ENCODE measurements around the gene KRTAP17-1. TPM values are rescaled to one million over a fixed set of nuclear protein-coding genes. Genes with fewer than 3 reads are reported as not detected.

KRTAP17-1 gene
- polyA plus RNA-seq, 1 donor from 2014 or later = not detected

DNA sequence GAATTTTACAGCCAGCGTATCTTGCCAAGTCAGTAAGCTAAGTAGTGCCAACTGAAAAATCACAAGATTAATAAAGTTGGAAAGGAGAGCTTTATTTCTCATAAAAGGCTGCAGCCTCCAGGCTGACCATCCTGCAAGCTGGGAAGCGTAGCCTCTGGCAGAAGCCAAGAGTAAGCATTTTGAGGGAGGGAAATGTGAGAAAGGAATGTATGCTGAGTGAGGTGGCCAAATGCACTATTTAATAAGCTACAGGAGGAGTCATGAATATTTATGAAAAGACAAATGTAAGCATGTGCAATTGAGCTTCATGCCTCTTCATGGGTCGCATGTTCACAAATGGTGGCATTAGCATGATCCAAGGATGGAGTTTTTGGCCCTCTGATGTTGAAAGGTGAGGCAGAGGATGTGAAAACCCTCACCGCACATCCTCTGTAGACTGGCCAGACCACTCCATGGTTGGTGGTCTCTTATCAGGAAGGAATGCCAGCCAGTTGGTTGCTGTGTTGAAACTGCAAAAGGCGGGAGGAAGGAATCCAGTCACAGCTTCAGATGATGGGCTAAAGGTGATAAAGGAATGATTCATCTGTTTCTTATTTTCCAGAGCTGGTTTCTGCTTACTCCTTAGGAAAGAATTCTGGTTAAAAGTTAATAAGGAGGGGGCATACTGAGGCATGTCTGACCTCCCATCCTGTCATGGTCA lies 44.9 kb upstream of the KRTAP17-1 start:
- Histone ChIP-seq H3K27ac (ENCODE audit: low read length) (no peak overlapping the region), H4K20me1 (ENCODE audit: insufficient read depth) (no peaks in the 10 kb centered on the region), H3F3A (ENCODE audit: insufficient read depth, low read length, poor library complexity, severe bottlenecking) (no peaks in the 10 kb centered on the region), H3K36me3 (ENCODE audit: insufficient read depth, low read length) (no peaks in the 10 kb centered on the region), H3K4me3 (ENCODE audit: low read length) (no peak overlapping the region), H3K9me3 (ENCODE audit: low read length) (no peaks in the 10 kb centered on the region), H3K27me3 (ENCODE audit: insufficient read depth, low read depth, low read length) (no peaks in the 10 kb centered on the region), H2AFZ (ENCODE audit: low read depth, low read length) (no peak overlapping the region), H3K79me2 (replicated peaks; ENCODE audit: insufficient read depth, low read length) (no peaks in the 10 kb centered on the region), H3K9ac (ENCODE audit: low read length) (no peak overlapping the region), H3K4me2 (ENCODE audit: low read length) (no peak overlapping the region), H3K9me2 (ENCODE audit: insufficient read depth, low read length) (no peaks in the 10 kb centered on the region)
- TF ChIP-seq SMC3 (conservative IDR thresholded peaks at IDR 0.05; ENCODE audit: poor library complexity) (no peak), TAF1 (IDR thresholded peaks at IDR 0.05; ENCODE audit: low read depth) (no peak), MXI1 (conservative IDR thresholded peaks at IDR 0.05; ENCODE audit: poor library complexity, severe bottlenecking) (no peak), POLR2AphosphoS5 (IDR thresholded peaks at IDR 0.05) (no peak), EP300 (conservative IDR thresholded peaks at IDR 0.05; ENCODE audit: poor library complexity, severe bottlenecking) (no peak), RAD21 (conservative IDR thresholded peaks at IDR 0.05) (no peak), EZH2 (IDR thresholded peaks at IDR 0.05; ENCODE audit: borderline replicate concordance, insufficient read depth, low read length, poor library complexity, severe bottlenecking) (no peak)
- TF ChIP-seq, protein P1, sequence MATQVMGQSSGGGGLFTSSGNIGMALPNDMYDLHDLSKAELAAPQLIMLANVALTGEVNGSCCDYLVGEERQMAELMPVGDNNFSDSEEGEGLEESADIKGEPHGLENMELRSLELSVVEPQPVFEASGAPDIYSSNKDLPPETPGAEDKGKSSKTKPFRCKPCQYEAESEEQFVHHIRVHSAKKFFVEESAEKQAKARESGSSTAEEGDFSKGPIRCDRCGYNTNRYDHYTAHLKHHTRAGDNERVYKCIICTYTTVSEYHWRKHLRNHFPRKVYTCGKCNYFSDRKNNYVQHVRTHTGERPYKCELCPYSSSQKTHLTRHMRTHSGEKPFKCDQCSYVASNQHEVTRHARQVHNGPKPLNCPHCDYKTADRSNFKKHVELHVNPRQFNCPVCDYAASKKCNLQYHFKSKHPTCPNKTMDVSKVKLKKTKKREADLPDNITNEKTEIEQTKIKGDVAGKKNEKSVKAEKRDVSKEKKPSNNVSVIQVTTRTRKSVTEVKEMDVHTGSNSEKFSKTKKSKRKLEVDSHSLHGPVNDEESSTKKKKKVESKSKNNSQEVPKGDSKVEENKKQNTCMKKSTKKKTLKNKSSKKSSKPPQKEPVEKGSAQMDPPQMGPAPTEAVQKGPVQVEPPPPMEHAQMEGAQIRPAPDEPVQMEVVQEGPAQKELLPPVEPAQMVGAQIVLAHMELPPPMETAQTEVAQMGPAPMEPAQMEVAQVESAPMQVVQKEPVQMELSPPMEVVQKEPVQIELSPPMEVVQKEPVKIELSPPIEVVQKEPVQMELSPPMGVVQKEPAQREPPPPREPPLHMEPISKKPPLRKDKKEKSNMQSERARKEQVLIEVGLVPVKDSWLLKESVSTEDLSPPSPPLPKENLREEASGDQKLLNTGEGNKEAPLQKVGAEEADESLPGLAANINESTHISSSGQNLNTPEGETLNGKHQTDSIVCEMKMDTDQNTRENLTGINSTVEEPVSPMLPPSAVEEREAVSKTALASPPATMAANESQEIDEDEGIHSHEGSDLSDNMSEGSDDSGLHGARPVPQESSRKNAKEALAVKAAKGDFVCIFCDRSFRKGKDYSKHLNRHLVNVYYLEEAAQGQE (IDR thresholded peaks at IDR 0.05; ENCODE audit: borderline replicate concordance) = no peak
- TF ChIP-seq, protein P2, sequence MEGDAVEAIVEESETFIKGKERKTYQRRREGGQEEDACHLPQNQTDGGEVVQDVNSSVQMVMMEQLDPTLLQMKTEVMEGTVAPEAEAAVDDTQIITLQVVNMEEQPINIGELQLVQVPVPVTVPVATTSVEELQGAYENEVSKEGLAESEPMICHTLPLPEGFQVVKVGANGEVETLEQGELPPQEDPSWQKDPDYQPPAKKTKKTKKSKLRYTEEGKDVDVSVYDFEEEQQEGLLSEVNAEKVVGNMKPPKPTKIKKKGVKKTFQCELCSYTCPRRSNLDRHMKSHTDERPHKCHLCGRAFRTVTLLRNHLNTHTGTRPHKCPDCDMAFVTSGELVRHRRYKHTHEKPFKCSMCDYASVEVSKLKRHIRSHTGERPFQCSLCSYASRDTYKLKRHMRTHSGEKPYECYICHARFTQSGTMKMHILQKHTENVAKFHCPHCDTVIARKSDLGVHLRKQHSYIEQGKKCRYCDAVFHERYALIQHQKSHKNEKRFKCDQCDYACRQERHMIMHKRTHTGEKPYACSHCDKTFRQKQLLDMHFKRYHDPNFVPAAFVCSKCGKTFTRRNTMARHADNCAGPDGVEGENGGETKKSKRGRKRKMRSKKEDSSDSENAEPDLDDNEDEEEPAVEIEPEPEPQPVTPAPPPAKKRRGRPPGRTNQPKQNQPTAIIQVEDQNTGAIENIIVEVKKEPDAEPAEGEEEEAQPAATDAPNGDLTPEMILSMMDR (IDR thresholded peaks at IDR 0.05; ENCODE audit: poor library complexity, severe bottlenecking) = no peak

GRCh38 chr17:41354536-41354935 lies 39.0 kb upstream of the KRTAP17-1 start:
- Histone ChIP-seq H3K27ac (ENCODE audit: low read length) (no peak overlapping the region), H3K9me2 (ENCODE audit: insufficient read depth, low read length) (no peaks in the 10 kb centered on the region), H3K27me3 (ENCODE audit: insufficient read depth, low read depth, low read length) (no peaks in the 10 kb centered on the region), H3K36me3 (ENCODE audit: insufficient read depth, low read length) (no peaks in the 10 kb centered on the region), H2AFZ (ENCODE audit: low read depth, low read length) (no peak overlapping the region), H3K4me2 (ENCODE audit: low read length) (no peak overlapping the region), H3F3A (ENCODE audit: insufficient read depth, low read length, poor library complexity, severe bottlenecking) (no peaks in the 10 kb centered on the region), H3K4me3 (ENCODE audit: low read length) (no peak overlapping the region), H3K9me3 (ENCODE audit: low read length) (no peaks in the 10 kb centered on the region), H3K9ac (ENCODE audit: low read length) (no peak overlapping the region), H3K79me2 (replicated peaks; ENCODE audit: insufficient read depth, low read length) (no peaks in the 10 kb centered on the region), H4K20me1 (ENCODE audit: insufficient read depth) (no peaks in the 10 kb centered on the region)
- no peak for TF ChIP-seq EP300 (conservative IDR thresholded peaks at IDR 0.05; ENCODE audit: poor library complexity, severe bottlenecking)
- TF ChIP-seq, protein P1 (IDR thresholded peaks at IDR 0.05; ENCODE audit: borderline replicate concordance) = no peak
- no peak for TF ChIP-seq TAF1 (IDR thresholded peaks at IDR 0.05; ENCODE audit: low read depth)
- TF ChIP-seq, protein P2 (IDR thresholded peaks at IDR 0.05; ENCODE audit: poor library complexity, severe bottlenecking) = no peak
- TF ChIP-seq POLR2AphosphoS5 (IDR thresholded peaks at IDR 0.05) = no peak
- TF ChIP-seq RAD21 (conservative IDR thresholded peaks at IDR 0.05) = no peak
- TF ChIP-seq MXI1 (conservative IDR thresholded peaks at IDR 0.05; ENCODE audit: poor library complexity, severe bottlenecking) = no peak
- TF ChIP-seq EZH2 (IDR thresholded peaks at IDR 0.05; ENCODE audit: borderline replicate concordance, insufficient read depth, low read length, poor library complexity, severe bottlenecking) = no peak
- TF ChIP-seq SMC3 (conservative IDR thresholded peaks at IDR 0.05; ENCODE audit: poor library complexity) = no peak
